ENCODE results near the gene SNED1.

DNA sequence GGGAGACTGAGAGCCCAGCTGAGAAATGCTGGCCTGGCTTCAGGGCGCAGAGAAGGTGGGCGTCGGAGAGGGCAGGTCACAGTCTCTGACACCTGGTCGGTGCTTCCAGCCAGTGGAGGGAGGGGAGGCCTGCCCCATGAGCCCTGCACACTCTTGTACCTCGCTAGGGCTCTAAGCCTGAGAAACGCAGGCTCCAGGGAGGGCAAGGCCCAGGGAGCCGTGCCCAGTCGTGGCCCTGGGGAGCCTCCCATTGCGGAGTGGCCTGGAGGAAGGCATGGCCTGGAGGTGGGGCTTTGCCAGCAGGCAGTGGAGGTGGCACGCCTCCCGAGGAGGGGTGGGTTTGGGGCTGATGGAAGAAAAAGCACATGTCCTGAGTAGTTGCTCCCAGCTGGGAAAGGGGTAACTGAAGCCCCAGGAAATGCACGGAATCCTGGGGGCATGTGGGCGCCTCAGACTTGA lies 64.7 kb downstream of the SNED1 start:
- no peak for TF ChIP-seq TAF1 (IDR thresholded peaks at IDR 0.05; ENCODE audit: borderline replicate concordance, insufficient read depth, low read length)
- no peak for TF ChIP-seq POLR2AphosphoS5 (IDR thresholded peaks at IDR 0.05; ENCODE audit: low read depth, low read length)
